GM12892 (cell line): ENCODE measurements around the gene RHEX.

Experiments used
- POLR2A ChIP-seq: IDR thresholded peaks from 2 replicates; pipeline ENCODE4 v1.6.1; 2011; ENCODE audit warnings: low read depth, low read length, control low read depth
- POLR2AphosphoS5 ChIP-seq: IDR thresholded peaks from 2 replicates; pipeline ENCODE4 v1.6.1; 2011; ENCODE audit warnings: low read depth, low read length, control low read depth
- TAF1 ChIP-seq: IDR thresholded peaks from 2 replicates; pipeline ENCODE4 v1.6.1; 2011; ENCODE audit warnings: low read depth, mild to moderate bottlenecking, control low read depth, low read length, borderline replicate concordance

GRCh38 chr1:206089341-206089740 lies 36.4 kb downstream of the RHEX start:
- TF ChIP-seq POLR2AphosphoS5 (no peak), POLR2A (no peak), TAF1 (no peak)
